DOHH2 (cell line): Measurements from ENCODE around the gene ILK.

Source experiments
- CTCF ChIP-seq: fragments of 200-600 bp; sonication (generic); IDR thresholded peaks from one replicate; pipeline ENCODE4 v1.5.1; 2014; ENCODE audit warnings: antibody characterized with exemption, mild to moderate bottlenecking, low read depth, low read length; ENCODE audit not compliant: poor library complexity, severe bottlenecking
- EZH2phosphoT487 ChIP-seq: fragments of 200-600 bp; sonication (generic); IDR thresholded peaks from 2 replicates; pipeline ENCODE4 v1.6.1; 2017; ENCODE audit warnings: borderline replicate concordance, mild to moderate bottlenecking, antibody characterized with exemption, low read length, moderate library complexity, mixed read lengths

- TF ChIP-seq CTCF (peak; percentile 38), EZH2phosphoT487 (no peak)
Measured at GRCh38 chr11:6568191-6568918, 35.2 kb upstream of the ILK start.
